ENCODE measurements around the gene S100A2.
"Not testable (repeated sequence)": the region's sequence is repeated elsewhere in the genome, so short reads cannot be mapped to it uniquely, and the experiment has no call there.

S100A2 gene

GRCh38 chr1:153527683-153528040 lies 38.0 kb downstream of the S100A2 start:
- DNase-seq (ENCODE audit: low read depth) = no peak

- no peak for DNase-seq (ENCODE audit: low read depth)
Measured at GRCh38 chr1:153527023-153527682, 38.5 kb downstream of the S100A2 start.

- DNase-seq (ENCODE audit: low read depth) = no peak
Measured at GRCh38 chr1:153526132-153526543, 39.5 kb downstream of the S100A2 start.

- no peak for DNase-seq (ENCODE audit: low read depth)
Measured at GRCh38 chr1:153525088-153525728, 40.4 kb downstream of the S100A2 start.

- DNase-seq (ENCODE audit: low read depth) = not testable (repeated sequence)
Measured at GRCh38 chr1:153522353-153523048, 43.1 kb downstream of the S100A2 start.

GRCh38 chr1:153521808-153522207 lies 43.8 kb downstream of the S100A2 start:
- DNase-seq (ENCODE audit: low read depth) = not testable (repeated sequence)

- DNase-seq (ENCODE audit: low read depth) = no peak
Measured at GRCh38 chr1:153520818-153521476, 44.7 kb downstream of the S100A2 start.

- not testable (repeated sequence) for DNase-seq (ENCODE audit: low read depth)
Measured at GRCh38 chr1:153520137-153520691, 45.4 kb downstream of the S100A2 start.

- DNase-seq (ENCODE audit: low read depth) = no peak
Measured at GRCh38 chr1:153519242-153519641, 46.4 kb downstream of the S100A2 start.

GRCh38 chr1:153515504-153516394 lies 49.9 kb downstream of the S100A2 start:
- no peak for DNase-seq (ENCODE audit: low read depth)

GRCh38 chr1:153513666-153514065 lies 52.0 kb downstream of the S100A2 start:
- DNase-seq (ENCODE audit: low read depth) = no peak

GRCh38 chr1:153513023-153513422 lies 52.6 kb downstream of the S100A2 start:
- DNase-seq (ENCODE audit: low read depth) = no peak

All from activated T-cell treated with anti-CD3 and anti-CD28 coated beads for 48 hours (primary cell).